Measurements from ENCODE around the gene USP15.

The USP15 gene

DNA sequence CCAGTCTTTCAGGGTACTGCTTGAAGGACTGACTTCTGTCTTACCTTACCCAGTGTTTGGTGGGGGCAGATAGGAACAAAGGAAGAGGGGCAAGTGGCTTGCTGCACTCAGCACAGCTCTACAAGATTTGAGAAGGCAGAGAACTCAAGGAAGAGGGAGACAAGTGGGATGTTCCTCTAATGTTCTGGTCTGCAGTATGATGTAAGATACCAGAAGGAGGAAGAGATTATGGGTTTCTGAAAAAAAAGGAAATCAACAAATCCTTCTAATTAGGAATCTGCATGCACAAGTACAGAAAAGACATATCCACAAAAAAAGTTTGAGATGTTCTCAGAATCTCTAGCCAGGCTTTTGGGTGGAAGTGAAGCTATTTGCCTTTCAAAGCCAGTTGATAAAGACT is 37.1 kb downstream of the USP15 start:
- H3K9me3 ChIP-seq (ENCODE audit: control insufficient read depth, insufficient read depth, low read length) = no peaks in the 10 kb centered on the region
- no peaks in the 10 kb centered on the region for H3K36me3 ChIP-seq (ENCODE audit: control insufficient read depth, insufficient read depth, low read length)
- no peak for DNase-seq (ENCODE audit: low read depth, low spot score)
- no peaks in the 10 kb centered on the region; the same call in 1 of the 2 replicates for H3K4me1 ChIP-seq (ENCODE audit: control insufficient read depth, insufficient read depth, low read length)
- no peaks in the 10 kb centered on the region for H3K27me3 ChIP-seq (ENCODE audit: control insufficient read depth, insufficient read depth, low read length)
- H3K4me3 ChIP-seq (ENCODE audit: low read length) = no peak overlapping the region
- no peak overlapping the region for H3K27ac ChIP-seq (ENCODE audit: low read length)

DNA sequence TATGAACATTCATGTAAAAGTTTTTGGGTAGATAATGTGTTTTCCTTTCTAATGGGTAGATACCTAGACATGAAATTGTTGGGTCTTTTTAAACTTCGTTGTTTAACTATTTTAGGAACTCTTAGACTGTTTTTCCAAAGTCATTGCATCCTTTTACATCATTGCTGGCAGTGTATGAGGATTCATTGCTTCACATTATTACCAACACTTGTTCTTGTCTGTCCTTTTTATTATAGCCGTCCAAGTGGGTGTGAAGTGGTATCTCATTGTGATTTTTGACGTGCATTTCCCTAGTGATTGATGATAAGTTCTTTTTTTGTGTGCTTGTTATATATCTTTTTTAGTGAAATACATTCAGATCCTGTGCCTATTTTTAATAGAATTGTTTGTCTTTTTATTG is 39.4 kb downstream of the USP15 start:
- Histone ChIP-seq H3K9me3 (ENCODE audit: control insufficient read depth, insufficient read depth, low read length) (no peaks in the 10 kb centered on the region; the same call in 1 of the 2 replicates), H3K27ac (ENCODE audit: low read length) (no peak overlapping the region), H3K36me3 (ENCODE audit: control insufficient read depth, insufficient read depth, low read length) (no peaks in the 10 kb centered on the region), H3K27me3 (ENCODE audit: control insufficient read depth, insufficient read depth, low read length) (no peaks in the 10 kb centered on the region), H3K4me3 (ENCODE audit: low read length) (no peak overlapping the region), H3K4me1 (ENCODE audit: control insufficient read depth, insufficient read depth, low read length) (no peaks in the 10 kb centered on the region)
- no peak for DNase-seq (ENCODE audit: low read depth, low spot score)
- no CpG with 5 or more reads among the region's 3 CpGs for WGBS (ENCODE audit: insufficient coverage, insufficient read length)

DNA sequence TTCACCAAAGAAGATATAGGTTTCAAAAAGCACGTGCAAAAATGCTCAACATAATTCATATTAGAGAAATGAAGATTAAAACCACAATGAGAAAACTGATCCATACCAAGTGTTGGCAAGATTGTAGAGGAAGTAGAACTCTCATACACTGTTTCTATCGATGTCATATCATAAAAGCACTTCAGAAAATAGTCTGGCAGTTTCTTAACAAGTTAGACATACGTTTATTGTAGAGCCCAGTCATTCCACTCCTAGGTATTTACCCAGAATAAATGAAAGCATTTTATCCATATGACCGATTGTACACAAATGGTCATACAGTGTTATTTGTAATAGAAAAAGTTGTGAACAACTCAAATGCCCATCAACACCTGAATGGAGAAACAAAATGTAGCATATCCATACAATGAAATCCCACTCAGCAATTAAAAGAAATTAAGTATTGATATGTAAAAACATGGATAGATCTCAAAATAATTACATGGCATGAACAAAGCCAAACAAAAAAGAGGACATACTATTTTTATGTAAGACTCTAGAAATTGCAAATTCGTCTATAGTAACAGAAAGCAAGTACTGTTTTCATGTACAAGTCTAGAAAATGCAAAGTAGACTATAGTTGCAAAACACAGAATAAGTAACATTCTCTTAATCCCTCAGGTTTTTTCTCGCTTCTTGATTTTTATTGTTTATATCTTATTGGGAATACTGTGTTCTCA is 41.0 kb downstream of the USP15 start:
- H3K4me1 ChIP-seq (ENCODE audit: control insufficient read depth, insufficient read depth, low read length) = no peaks in the 10 kb centered on the region
- no CpG with 5 or more reads among the region's 6 CpGs for WGBS (ENCODE audit: insufficient coverage, insufficient read length)
- H3K4me3 ChIP-seq (ENCODE audit: low read length) = no peak overlapping the region
- H3K27me3 ChIP-seq (ENCODE audit: control insufficient read depth, insufficient read depth, low read length) = no peaks in the 10 kb centered on the region
- no peaks in the 10 kb centered on the region; the same call in 1 of the 2 replicates for H3K9me3 ChIP-seq (ENCODE audit: control insufficient read depth, insufficient read depth, low read length)
- DNase-seq (ENCODE audit: low read depth, low spot score) = no peak
- H3K36me3 ChIP-seq (ENCODE audit: control insufficient read depth, insufficient read depth, low read length) = peaks cover 3% of the 10 kb centered on the region; the same call in 1 of the 2 replicates
- no peak overlapping the region for H3K27ac ChIP-seq (ENCODE audit: low read length)

DNA sequence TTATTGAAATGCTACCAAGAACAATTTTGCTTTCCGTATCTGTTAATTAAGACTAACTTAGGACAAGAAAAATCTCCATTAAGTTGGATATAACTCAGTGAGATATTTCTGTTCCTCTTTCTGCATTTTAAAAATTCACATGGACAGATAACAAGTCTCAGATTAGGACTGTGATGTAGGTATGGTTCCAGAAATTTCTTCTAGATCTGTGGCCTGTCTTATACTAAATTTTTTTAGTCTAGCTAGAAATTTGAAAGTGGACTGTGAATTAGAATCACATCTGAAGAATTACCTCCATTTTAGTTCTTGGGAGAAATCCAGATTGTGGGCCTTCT is 41.6 kb downstream of the USP15 start:
- Histone ChIP-seq H3K27ac (ENCODE audit: low read length) (no peak overlapping the region), H3K36me3 (ENCODE audit: control insufficient read depth, insufficient read depth, low read length) (peaks cover 3% of the 10 kb centered on the region; the same call in 1 of the 2 replicates), H3K4me1 (ENCODE audit: control insufficient read depth, insufficient read depth, low read length) (no peaks in the 10 kb centered on the region), H3K4me3 (ENCODE audit: low read length) (no peak overlapping the region), H3K9me3 (ENCODE audit: control insufficient read depth, insufficient read depth, low read length) (no peaks in the 10 kb centered on the region; the same call in 1 of the 2 replicates), H3K27me3 (ENCODE audit: control insufficient read depth, insufficient read depth, low read length) (no peaks in the 10 kb centered on the region)
- no peak for DNase-seq (ENCODE audit: low read depth, low spot score)
- no CpG with 5 or more reads among the region's 1 CpG for WGBS (ENCODE audit: insufficient coverage, insufficient read length)

DNA sequence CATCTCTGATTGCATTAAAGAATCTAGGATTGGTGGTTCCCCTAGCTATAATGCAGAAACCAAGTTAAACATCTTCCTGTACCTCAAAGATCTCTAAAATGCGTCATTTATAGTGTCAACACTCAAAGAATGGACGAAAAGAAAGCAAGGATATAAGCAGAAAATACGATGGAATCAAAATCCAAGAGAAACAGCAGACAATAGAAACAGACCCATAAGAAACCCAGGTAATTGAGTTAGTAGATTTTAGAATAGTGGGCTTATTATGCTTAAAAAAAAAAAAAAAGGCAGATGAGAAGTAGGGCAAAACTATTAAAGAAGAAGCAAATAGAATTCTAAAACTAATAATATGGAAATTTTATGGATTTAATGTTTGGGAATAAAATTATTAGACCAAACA is 44.4 kb downstream of the USP15 start:
- WGBS (ENCODE audit: insufficient coverage, insufficient read length) = no CpG with 5 or more reads among the region's 3 CpGs

DNA sequence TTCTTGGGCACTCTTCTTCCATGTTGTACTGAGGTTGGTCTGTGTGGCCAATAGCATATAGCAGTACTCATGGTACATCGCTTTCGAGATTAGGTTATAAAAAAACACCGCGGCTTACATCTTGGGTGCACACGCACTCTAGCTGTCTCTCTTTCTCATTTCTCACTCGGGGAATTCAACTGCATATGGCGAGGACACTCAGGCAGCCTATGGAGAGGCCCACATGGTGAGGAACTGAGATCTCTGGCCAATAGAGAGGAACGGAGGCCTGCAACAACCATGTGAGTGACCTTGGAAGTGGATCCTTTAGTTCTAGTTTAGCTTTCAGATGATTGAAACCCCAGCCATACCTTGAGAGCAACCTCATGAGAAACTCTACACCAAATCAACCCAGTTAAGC is 45.6 kb downstream of the USP15 start:
- no peak for DNase-seq (ENCODE audit: low read depth, low spot score)
- no CpG with 5 or more reads among the region's 8 CpGs for WGBS (ENCODE audit: insufficient coverage, insufficient read length)
- Histone ChIP-seq H3K9me3 (ENCODE audit: control insufficient read depth, insufficient read depth, low read length) (no peaks in the 10 kb centered on the region; the same call in 1 of the 2 replicates), H3K4me1 (ENCODE audit: control insufficient read depth, insufficient read depth, low read length) (no peaks in the 10 kb centered on the region), H3K27ac (ENCODE audit: low read length) (no peak overlapping the region), H3K27me3 (ENCODE audit: control insufficient read depth, insufficient read depth, low read length) (no peaks in the 10 kb centered on the region), H3K4me3 (ENCODE audit: low read length) (no peak overlapping the region), H3K36me3 (ENCODE audit: control insufficient read depth, insufficient read depth, low read length) (peaks cover 3% of the 10 kb centered on the region; the same call in 1 of the 2 replicates)

More for the DNA sequence above, 44.4 kb downstream of the USP15 start:
- no peaks in the 10 kb centered on the region for H3K4me1 ChIP-seq (ENCODE audit: control insufficient read depth, insufficient read depth, low read length)
- no peak overlapping the region for H3K4me3 ChIP-seq (ENCODE audit: low read length)
- no peak for DNase-seq (ENCODE audit: low read depth, low spot score)
- no peak overlapping the region for H3K27ac ChIP-seq (ENCODE audit: low read length)
- no peaks in the 10 kb centered on the region; the same call in 1 of the 2 replicates for H3K9me3 ChIP-seq (ENCODE audit: control insufficient read depth, insufficient read depth, low read length)
- H3K27me3 ChIP-seq (ENCODE audit: control insufficient read depth, insufficient read depth, low read length) = no peaks in the 10 kb centered on the region
- peaks cover 3% of the 10 kb centered on the region; the same call in 1 of the 2 replicates for H3K36me3 ChIP-seq (ENCODE audit: control insufficient read depth, insufficient read depth, low read length)

DNA sequence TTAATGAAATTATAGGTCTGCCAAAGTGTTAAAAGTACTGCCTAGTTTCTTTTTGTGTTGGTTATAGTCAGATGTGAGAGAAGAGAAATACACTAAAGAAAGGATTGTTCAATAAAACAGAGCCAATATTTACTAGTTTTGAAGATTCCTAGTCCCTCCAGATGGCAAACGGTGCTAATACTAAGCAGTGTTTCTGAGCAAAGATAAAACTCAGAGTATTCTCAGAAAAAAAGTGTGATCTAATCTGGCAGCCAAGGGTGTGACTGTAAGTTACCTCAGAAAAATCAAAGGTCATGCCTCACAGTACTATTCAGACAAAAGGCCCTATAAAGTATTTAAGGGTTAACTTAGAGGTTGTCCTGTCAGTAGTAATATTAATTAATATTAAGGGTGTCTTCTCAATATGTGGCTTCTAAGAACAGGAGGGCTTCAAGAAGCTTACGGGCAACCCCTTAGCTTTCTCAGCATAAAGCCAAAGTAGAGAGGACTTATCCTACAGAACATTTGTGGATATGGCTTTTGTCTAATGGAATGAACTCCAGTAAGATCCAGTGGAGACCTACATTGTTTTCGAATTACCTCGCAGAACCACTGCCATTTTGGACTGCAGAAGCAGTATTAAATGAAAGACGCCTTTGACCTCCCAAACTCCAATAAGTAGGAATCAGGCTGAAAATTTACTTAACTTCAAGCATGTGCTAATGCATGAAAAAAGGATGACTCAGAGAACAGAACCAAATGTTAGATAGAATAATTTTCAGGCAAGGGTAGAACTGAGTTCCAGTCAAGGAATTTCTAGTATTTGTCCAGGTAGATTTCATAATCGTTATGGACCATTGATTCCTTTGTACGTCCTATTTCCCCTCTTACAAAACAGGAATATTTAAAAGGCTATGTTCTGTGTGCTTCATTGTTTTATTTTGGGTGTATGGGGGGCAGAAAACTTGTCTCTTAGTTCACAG is 46.6 kb downstream of the USP15 start:
- Histone ChIP-seq H3K9me3 (ENCODE audit: control insufficient read depth, insufficient read depth, low read length) (no peaks in the 10 kb centered on the region; the same call in 1 of the 2 replicates), H3K4me3 (ENCODE audit: low read length) (no peak overlapping the region), H3K27ac (ENCODE audit: low read length) (no peak overlapping the region), H3K4me1 (ENCODE audit: control insufficient read depth, insufficient read depth, low read length) (no peaks in the 10 kb centered on the region), H3K27me3 (ENCODE audit: control insufficient read depth, insufficient read depth, low read length) (no peaks in the 10 kb centered on the region), H3K36me3 (ENCODE audit: control insufficient read depth, insufficient read depth, low read length) (peaks cover 3% of the 10 kb centered on the region; the same call in 1 of the 2 replicates)
- no CpG with 5 or more reads among the region's 7 CpGs for WGBS (ENCODE audit: insufficient coverage, insufficient read length)
- DNase-seq (ENCODE audit: low read depth, low spot score) = no peak

DNA sequence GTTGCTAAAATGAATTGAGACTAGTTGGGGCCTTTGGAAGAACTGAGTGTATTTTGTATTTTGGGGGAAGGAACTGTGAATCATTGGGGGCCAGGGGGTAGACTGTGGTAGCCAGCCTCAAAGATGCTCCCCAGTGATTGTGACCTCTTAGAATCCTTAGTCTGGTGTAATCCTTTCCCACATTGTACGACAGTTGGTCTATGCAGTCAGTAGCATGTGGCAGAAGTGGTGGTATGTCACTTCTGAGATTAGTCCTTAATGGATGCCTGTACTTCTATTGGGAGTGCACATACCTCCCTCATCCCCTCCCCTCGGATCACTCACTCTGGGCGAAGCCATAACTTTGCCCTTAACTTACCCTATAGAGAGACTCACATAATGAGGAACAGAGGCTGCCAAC is 48.0 kb downstream of the USP15 start:
- H3K27me3 ChIP-seq (ENCODE audit: control insufficient read depth, insufficient read depth, low read length) = no peaks in the 10 kb centered on the region
- DNase-seq (ENCODE audit: low read depth, low spot score) = no peak
- no peak overlapping the region for H3K27ac ChIP-seq (ENCODE audit: low read length)
- no peaks in the 10 kb centered on the region; the same call in 1 of the 2 replicates for H3K9me3 ChIP-seq (ENCODE audit: control insufficient read depth, insufficient read depth, low read length)
- H3K36me3 ChIP-seq (ENCODE audit: control insufficient read depth, insufficient read depth, low read length) = peaks cover 3% of the 10 kb centered on the region; the same call in 1 of the 2 replicates
- H3K4me1 ChIP-seq (ENCODE audit: control insufficient read depth, insufficient read depth, low read length) = no peaks in the 10 kb centered on the region
- no CpG with 5 or more reads among the region's 3 CpGs for WGBS (ENCODE audit: insufficient coverage, insufficient read length)
- no peak overlapping the region for H3K4me3 ChIP-seq (ENCODE audit: low read length)

DNA sequence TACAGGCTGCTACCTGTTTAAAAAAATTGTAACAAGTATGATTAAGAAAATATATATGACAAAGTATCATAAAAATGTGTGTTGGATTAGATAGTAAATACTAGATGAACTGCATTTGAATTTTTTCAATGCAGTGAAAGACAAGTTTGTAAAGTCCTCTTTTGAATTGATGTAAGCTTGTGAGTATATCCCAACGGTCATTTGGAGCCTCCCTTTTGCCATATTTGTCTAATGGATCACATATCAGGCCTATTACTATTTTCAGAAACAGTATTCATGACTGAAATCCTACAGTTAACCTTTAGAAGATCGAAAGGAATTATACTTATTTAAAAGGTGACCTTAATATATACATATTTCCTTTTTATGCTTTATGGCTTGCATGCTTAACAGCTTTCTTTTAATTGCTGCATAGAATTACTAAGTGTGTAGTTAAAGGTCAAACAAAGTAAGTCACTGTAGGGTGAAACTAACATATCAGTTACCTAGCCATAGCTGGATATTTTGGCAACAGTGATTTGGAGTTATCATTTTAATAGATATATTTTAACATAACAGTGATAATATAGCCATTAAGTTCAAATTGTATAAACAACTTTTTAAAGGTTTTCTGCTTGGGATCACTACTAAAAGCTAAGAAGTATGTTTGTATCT is 53.6 kb downstream of the USP15 start:
- Histone ChIP-seq H3K36me3 (ENCODE audit: control insufficient read depth, insufficient read depth, low read length) (no peaks in the 10 kb centered on the region), H3K4me3 (ENCODE audit: low read length) (no peak overlapping the region), H3K4me1 (ENCODE audit: control insufficient read depth, insufficient read depth, low read length) (no peaks in the 10 kb centered on the region), H3K27ac (ENCODE audit: low read length) (no peak overlapping the region), H3K9me3 (ENCODE audit: control insufficient read depth, insufficient read depth, low read length) (no peaks in the 10 kb centered on the region), H3K27me3 (ENCODE audit: control insufficient read depth, insufficient read depth, low read length) (no peaks in the 10 kb centered on the region)
- DNase-seq (ENCODE audit: low read depth, low spot score) = no peak
- no CpG with 5 or more reads among the region's 2 CpGs for WGBS (ENCODE audit: insufficient coverage, insufficient read length)

DNA sequence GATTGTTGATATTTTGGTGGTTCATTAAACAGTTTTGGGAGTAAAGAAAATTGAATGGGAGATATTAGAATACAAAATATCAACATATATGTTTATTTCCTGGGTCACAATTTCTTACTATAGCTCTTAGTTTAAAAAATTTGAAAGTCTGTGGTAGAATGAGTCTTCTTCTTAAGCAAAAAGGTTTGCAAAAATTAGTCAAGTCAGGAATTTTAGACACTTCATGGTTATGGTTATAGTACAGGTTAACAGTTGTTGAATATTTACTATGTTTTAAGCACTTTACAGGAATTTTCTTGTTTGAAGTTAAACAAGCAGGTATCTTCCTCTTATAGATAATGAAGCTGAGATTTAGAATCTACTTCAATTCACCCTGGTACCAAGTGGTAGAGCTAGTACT is 56.8 kb downstream of the USP15 start:
- no peak overlapping the region for H3K27ac ChIP-seq (ENCODE audit: low read length)
- no peaks in the 10 kb centered on the region for H3K36me3 ChIP-seq (ENCODE audit: control insufficient read depth, insufficient read depth, low read length)
- no peaks in the 10 kb centered on the region for H3K27me3 ChIP-seq (ENCODE audit: control insufficient read depth, insufficient read depth, low read length)
- no peaks in the 10 kb centered on the region for H3K9me3 ChIP-seq (ENCODE audit: control insufficient read depth, insufficient read depth, low read length)
- no peak overlapping the region for H3K4me3 ChIP-seq (ENCODE audit: low read length)
- DNase-seq (ENCODE audit: low read depth, low spot score) = no peak
- H3K4me1 ChIP-seq (ENCODE audit: control insufficient read depth, insufficient read depth, low read length) = no peaks in the 10 kb centered on the region
